ENCODE results near the gene KHDC3L. TPM values are rescaled to one million over a fixed set of nuclear protein-coding genes. Genes with fewer than 3 reads are reported as not detected.
"Not testable (repeated sequence)": the region's sequence is repeated elsewhere in the genome, so short reads cannot be mapped to it uniquely, and the experiment has no call there.

The KHDC3L gene
- total RNA-seq, 2 experiments from 2014 or later: not detected

- TF ChIP-seq CTCF (IDR thresholded peaks at IDR 0.05): peak; percentile 51
- Mint-ChIP-seq H3K9me3 (no peaks in the 10 kb centered on the region), H3K27ac (peak overlapping the region; percentile 57), H3K36me3 (ENCODE audit: low read depth) (no peaks in the 10 kb centered on the region), H3K4me1 (ENCODE audit: low read depth) (peaks cover 14% of the 10 kb centered on the region), H3K4me3 (peak overlapping the region; percentile 75), H3K27me3 (peaks cover 5% of the 10 kb centered on the region)
- CTCF ChIA-PET: interaction anchor here (0.7 to 2.4 kb wide), 13 partner anchors 12 to 264 kb away, joined by 3 to 11 read pairs (median 3); no protein-coding TSS in a partner anchor
- DNase-seq (peak; percentile 76), ATAC-seq (peak; percentile 90)
- POLR2A ChIA-PET: interaction anchor here (0.7 to 1.2 kb wide), 2 partner anchors 63 to 432 kb away, joined by 3 read pairs; partner anchors contain the start of gene CGAS
- intact Hi-C loops (cut with micrococcal nuclease): no loop called here
These were observed 26.5 kb downstream of the KHDC3L start for GRCh38 chr6:73388800-73389512.

- Mint-ChIP-seq H3K27ac (no peak overlapping the region), H3K9me3 (no peaks in the 10 kb centered on the region), H3K36me3 (ENCODE audit: low read depth) (no peaks in the 10 kb centered on the region), H3K4me1 (ENCODE audit: low read depth) (peaks cover 14% of the 10 kb centered on the region), H3K27me3 (peaks cover 5% of the 10 kb centered on the region), H3K4me3 (no peak overlapping the region)
- intact Hi-C loops (cut with micrococcal nuclease): no loop called here
- DNase-seq (no peak), ATAC-seq (no peak)
- ChIA-PET CTCF (interaction anchor here (1.1 to 2.4 kb wide), 2 partner anchors 60 to 64 kb away, joined by 3 to 11 read pairs; no protein-coding TSS in a partner anchor), POLR2A (interaction anchor here (0.6 kb wide), 1 partner anchor 107 kb away, joined by 3 read pairs; no protein-coding TSS in a partner anchor)
- TF ChIP-seq CTCF (IDR thresholded peaks at IDR 0.05): no peak
These were observed 27.4 kb downstream of the KHDC3L start for GRCh38 chr6:73389854-73390253.

- POLR2A ChIA-PET: interaction anchor here (0.6 kb wide), 1 partner anchor 16 kb away, joined by 3 read pairs; no protein-coding TSS in a partner anchor
- no peak for TF ChIP-seq CTCF (IDR thresholded peaks at IDR 0.05)
- Mint-ChIP-seq H3K4me3 (no peak overlapping the region), H3K36me3 (ENCODE audit: low read depth) (no peaks in the 10 kb centered on the region), H3K27ac (peak overlapping the region; percentile 49), H3K4me1 (ENCODE audit: low read depth) (peaks cover 14% of the 10 kb centered on the region), H3K27me3 (peaks cover 5% of the 10 kb centered on the region), H3K9me3 (no peaks in the 10 kb centered on the region)
- CTCF ChIA-PET: no interaction called here
- DNase-seq (no peak), ATAC-seq (peak; percentile 25)
- intact Hi-C loops (cut with micrococcal nuclease): no loop called here
These were observed 29.2 kb downstream of the KHDC3L start for GRCh38 chr6:73391675-73392074.

- H3K4me3 Mint-ChIP-seq; ATAC-seq; H3K27ac Mint-ChIP-seq; H3K36me3 Mint-ChIP-seq (ENCODE audit: low read depth); H3K27me3 Mint-ChIP-seq; POLR2A ChIA-PET; DNase-seq; intact Hi-C loops (cut with micrococcal nuclease); H3K9me3 Mint-ChIP-seq; CTCF ChIA-PET: not testable (repeated sequence)
- H3K4me1 Mint-ChIP-seq (ENCODE audit: low read depth): peaks cover 14% of the 10 kb centered on the region
These were observed 29.7 kb downstream of the KHDC3L start for GRCh38 chr6:73392188-73392587.

GRCh38 chr6:73393278-73393677 lies 30.8 kb downstream of the KHDC3L start:
- Mint-ChIP-seq H3K9me3 (no peaks in the 10 kb centered on the region), H3K4me3 (no peak overlapping the region), H3K36me3 (ENCODE audit: low read depth) (no peaks in the 10 kb centered on the region), H3K4me1 (ENCODE audit: low read depth) (peaks cover 14% of the 10 kb centered on the region), H3K27ac (no peak overlapping the region), H3K27me3 (peaks cover 4% of the 10 kb centered on the region)
- ATAC-seq (no peak), DNase-seq (no peak)
- ChIA-PET CTCF (no interaction called here), POLR2A (interaction anchor here (0.7 to 1.0 kb wide), 3 partner anchors 12 to 121 kb away, joined by 3 read pairs; no protein-coding TSS in a partner anchor)
- intact Hi-C loops (cut with micrococcal nuclease): no loop called here
- no peak for TF ChIP-seq CTCF (IDR thresholded peaks at IDR 0.05)
